AG10803 (cell line): ENCODE data around the gene MAPK12.

Source experiments
- DNase-seq: peaks from one replicate; pipeline ENCODE4 v3.0.0; 2010; ENCODE audit warnings: low read depth
- H3K4me3 ChIP-seq: 2 replicates; pipeline ENCODE4 v1.5.1; 2011; ENCODE audit warnings: mild to moderate bottlenecking, low read length, control low read depth
- TF ChIP-seq, protein P1 (sequence below): conservative IDR thresholded peaks from 2 replicates; pipeline ENCODE4 v1.5.1; 2011; ENCODE audit warnings: mild to moderate bottlenecking, low read length, control low read depth, inconsistent platforms

Gene MAPK12

DNA sequence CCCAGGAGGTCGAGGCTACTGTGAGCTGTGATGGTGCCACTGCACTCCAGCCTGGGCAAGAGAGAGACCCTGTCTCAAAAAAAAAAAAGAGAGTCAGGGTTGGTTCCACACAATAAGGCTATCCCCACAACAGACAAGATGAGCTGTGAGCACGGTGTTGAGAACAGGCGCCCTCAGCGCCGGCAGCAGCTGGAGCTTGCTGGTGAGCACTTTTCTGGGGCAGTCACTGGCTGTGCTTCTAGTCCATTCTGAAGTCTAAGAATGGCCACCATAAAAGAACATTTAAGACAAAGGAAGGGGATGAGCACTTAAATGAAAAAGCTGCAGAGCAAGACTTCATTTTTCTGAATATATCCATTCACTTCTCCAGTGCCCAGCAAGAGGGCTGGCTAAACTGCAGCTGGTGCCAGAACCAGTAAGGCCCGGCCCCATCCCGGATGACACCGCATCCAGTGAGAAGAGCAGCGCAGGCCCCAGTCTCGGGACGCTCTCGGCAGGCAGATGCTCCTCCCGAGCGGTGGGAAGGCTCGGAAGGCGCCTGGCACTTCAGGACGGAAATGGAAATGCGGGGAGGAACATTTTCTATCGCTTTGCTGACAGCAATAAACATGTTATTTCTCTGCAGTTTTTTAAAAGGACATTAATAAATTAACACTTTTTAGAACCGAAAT, 28.9 kb downstream of the MAPK12 start:
- DNase-seq = no peak
- TF ChIP-seq, protein P1, sequence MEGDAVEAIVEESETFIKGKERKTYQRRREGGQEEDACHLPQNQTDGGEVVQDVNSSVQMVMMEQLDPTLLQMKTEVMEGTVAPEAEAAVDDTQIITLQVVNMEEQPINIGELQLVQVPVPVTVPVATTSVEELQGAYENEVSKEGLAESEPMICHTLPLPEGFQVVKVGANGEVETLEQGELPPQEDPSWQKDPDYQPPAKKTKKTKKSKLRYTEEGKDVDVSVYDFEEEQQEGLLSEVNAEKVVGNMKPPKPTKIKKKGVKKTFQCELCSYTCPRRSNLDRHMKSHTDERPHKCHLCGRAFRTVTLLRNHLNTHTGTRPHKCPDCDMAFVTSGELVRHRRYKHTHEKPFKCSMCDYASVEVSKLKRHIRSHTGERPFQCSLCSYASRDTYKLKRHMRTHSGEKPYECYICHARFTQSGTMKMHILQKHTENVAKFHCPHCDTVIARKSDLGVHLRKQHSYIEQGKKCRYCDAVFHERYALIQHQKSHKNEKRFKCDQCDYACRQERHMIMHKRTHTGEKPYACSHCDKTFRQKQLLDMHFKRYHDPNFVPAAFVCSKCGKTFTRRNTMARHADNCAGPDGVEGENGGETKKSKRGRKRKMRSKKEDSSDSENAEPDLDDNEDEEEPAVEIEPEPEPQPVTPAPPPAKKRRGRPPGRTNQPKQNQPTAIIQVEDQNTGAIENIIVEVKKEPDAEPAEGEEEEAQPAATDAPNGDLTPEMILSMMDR = no peak

DNA sequence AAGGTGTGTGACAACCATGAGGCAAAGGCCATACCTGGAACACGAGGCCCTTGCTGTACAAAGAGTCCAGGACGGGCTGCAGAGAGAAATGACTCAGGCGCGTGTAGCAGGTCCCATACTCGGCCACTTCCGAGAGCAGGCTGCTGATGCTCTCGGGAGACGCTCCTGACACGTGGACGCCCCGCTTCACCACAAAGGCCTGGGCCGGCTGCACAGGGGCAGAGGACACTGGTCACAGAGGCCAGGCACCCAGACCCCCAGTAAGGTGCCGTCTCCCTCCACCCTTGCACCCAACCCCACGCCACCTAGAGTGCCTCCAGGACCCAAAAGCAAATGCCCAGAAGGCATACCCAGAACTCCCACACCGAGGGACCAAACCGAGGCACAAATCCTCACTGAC, 32.1 kb downstream of the MAPK12 start:
- no peak for DNase-seq
- no peak overlapping the region for H3K4me3 ChIP-seq
- TF ChIP-seq, protein P1 = no peak

More for the DNA sequence above, 28.9 kb downstream of the MAPK12 start:
- no peak overlapping the region for H3K4me3 ChIP-seq

DNA sequence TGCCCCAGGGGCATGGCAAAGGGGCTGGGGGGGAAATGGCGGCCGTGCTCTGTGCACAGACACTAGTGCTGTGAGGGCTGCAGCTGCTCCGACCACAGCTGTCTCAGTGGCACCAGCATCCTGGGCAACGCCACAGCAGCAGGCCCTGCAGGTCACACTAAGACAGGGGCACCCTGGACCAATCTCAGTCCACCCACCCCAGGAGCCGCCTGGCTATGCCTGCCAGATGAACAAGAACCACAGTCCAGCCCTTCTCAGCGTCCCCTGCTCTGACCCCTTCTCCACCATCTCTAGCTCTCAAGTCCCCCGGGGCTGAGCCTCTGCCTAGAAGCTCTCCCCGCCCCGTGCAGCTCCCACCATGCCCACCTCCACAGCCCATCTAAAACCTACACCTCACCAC, 33.1 kb downstream of the MAPK12 start:
- no peak overlapping the region for H3K4me3 ChIP-seq
- TF ChIP-seq, protein P1 = no peak
- no peak for DNase-seq

DNA sequence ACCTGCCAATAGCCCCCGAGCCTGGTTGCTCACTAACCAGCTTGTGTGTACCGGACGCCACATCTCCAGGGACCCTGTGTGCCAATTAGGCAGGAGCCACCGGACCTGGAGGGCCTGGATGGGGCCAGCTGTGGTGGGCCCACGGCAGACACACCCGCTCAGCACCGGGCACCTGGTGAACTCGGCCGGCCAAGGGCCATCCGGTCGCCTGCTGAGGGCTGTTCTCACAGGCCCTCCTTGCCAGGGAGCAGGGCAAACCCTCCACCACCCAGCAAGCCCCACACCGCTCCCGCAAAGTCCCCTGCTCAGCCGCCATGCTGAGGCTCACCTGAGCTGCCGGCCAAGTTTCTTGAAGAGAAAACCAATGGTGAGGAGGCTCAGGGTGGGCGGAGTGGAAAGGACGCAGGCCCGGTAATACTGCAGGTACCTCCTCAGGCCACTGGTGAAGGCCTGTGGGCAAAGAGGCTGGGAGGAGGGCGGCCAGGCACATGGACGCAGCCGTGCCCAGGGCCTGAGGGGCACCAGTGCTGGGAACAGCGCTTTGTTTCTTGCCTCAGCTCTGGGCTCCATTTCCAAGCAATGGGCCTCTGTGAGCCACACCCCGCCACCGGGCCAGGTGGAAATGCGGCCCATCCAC, 33.8 kb downstream of the MAPK12 start:
- no peak overlapping the region for H3K4me3 ChIP-seq
- TF ChIP-seq, protein P1 = no peak
- no peak for DNase-seq

DNA sequence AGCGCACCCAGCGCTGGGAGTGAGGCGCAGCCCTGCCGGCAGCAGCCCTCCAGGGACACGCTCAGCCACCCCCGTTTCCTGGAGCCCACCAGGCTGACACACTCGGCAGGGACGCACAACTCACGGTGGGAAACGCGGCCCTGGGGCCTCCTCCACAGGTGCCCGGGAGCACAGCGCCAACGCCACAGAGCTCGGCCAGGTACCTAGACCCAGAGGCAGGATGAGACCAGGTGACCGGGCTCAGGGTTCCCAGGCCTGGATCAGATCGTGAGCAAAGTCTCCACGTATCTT, 34.7 kb downstream of the MAPK12 start:
- TF ChIP-seq, protein P1 = no peak
- no peak for DNase-seq
- no peak overlapping the region for H3K4me3 ChIP-seq

DNA sequence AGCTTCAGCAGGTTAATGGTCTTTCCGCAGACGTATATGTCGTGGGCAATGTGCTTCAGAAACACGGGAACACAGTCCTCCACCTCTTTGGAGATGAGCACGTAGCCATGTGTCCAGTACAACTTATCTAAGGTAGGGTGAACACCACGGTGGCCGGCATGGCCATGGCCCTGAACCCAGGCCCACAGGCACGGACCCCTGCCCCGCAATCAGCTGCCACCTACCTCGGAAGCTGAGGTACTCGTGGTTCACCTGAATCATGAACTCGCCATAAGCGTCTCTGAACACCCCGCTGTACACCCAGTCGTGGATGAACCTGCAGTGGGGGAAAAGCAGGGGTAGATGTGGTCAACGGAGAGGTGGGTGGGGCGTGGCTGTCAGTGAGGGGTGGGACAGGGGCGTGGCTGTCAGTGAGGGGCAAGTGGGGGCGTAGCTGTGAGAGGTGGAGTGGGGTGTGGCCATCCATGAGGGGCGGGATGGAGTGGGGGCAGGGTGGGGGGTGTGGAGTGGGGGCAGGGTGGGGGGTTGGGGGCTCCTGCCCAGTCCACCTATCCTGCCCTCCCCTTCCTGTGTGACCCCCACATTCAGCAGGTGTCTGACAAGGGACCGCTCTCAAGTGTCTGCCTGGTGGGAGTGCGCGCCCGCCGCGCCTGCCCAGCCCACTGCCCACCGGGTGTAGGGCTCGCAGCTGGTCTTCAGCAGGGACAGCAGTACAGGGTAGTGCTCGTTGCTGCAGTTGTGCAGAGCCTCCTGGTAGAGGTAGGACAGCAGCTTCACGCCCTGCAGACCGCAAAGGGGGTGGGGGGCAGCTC, 35.2 kb downstream of the MAPK12 start:
- TF ChIP-seq, protein P1 = no peak
- H3K4me3 ChIP-seq = no peak overlapping the region
- DNase-seq = no peak
